ENCODE measurements around the gene EVI5L.

DNA sequence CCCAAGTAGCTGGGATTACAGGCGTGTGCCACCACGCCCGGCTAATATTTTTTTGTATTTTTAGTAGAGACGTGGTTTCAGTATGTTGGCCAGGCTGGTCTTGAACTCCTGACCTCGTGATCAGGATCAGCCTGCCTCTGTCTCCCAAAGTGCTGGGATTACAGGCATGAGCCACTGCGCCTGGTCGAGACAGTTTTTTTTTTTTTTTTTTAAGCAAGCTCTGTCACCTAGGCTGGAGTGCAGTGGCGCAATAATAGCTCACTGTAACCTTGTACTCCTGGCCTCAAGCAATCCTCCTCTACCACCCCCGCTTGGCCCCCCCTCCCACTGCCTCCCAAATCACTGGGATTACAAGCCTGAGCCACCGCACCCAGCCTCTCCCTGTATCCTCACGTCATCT is 67.3 kb downstream of the EVI5L start:
- TF ChIP-seq RAD21 (IDR thresholded peaks at IDR 0.05; ENCODE audit: low read length) (no peak), RCOR1 (IDR thresholded peaks at IDR 0.05; ENCODE audit: insufficient replicate concordance, low read length) (no peak), SMC3 (IDR thresholded peaks at IDR 0.05; ENCODE audit: low read depth, low read length) (no peak), RFX5 (IDR thresholded peaks at IDR 0.05; ENCODE audit: low read depth, low read length) (no peak), POLR2A (IDR thresholded peaks at IDR 0.05; ENCODE audit: low read depth, low read length) (no peak), MAZ (IDR thresholded peaks at IDR 0.05; ENCODE audit: borderline replicate concordance, low read depth, low read length) (no peak)
- TF ChIP-seq, protein P1, sequence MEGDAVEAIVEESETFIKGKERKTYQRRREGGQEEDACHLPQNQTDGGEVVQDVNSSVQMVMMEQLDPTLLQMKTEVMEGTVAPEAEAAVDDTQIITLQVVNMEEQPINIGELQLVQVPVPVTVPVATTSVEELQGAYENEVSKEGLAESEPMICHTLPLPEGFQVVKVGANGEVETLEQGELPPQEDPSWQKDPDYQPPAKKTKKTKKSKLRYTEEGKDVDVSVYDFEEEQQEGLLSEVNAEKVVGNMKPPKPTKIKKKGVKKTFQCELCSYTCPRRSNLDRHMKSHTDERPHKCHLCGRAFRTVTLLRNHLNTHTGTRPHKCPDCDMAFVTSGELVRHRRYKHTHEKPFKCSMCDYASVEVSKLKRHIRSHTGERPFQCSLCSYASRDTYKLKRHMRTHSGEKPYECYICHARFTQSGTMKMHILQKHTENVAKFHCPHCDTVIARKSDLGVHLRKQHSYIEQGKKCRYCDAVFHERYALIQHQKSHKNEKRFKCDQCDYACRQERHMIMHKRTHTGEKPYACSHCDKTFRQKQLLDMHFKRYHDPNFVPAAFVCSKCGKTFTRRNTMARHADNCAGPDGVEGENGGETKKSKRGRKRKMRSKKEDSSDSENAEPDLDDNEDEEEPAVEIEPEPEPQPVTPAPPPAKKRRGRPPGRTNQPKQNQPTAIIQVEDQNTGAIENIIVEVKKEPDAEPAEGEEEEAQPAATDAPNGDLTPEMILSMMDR (conservative IDR thresholded peaks at IDR 0.05; ENCODE audit: low read depth, low read length) = no peak
- TF ChIP-seq, protein P2, sequence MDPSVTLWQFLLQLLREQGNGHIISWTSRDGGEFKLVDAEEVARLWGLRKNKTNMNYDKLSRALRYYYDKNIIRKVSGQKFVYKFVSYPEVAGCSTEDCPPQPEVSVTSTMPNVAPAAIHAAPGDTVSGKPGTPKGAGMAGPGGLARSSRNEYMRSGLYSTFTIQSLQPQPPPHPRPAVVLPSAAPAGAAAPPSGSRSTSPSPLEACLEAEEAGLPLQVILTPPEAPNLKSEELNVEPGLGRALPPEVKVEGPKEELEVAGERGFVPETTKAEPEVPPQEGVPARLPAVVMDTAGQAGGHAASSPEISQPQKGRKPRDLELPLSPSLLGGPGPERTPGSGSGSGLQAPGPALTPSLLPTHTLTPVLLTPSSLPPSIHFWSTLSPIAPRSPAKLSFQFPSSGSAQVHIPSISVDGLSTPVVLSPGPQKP (IDR thresholded peaks at IDR 0.05; ENCODE audit: borderline replicate concordance, low read depth, low read length) = no peak
- TF ChIP-seq, protein P3, sequence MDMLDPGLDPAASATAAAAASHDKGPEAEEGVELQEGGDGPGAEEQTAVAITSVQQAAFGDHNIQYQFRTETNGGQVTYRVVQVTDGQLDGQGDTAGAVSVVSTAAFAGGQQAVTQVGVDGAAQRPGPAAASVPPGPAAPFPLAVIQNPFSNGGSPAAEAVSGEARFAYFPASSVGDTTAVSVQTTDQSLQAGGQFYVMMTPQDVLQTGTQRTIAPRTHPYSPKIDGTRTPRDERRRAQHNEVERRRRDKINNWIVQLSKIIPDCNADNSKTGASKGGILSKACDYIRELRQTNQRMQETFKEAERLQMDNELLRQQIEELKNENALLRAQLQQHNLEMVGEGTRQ (IDR thresholded peaks at IDR 0.05; ENCODE audit: low read depth, low read length) = no peak
